GM21786 (cell line): ENCODE measurements around the gene AGPAT3.

Source experiments
- ATAC-seq: cut with Tn5 transposase; IDR thresholded peaks from one replicate; pipeline ENCODE4 v1.9.1; 2021; ENCODE audit not compliant: unreplicated experiment

AGPAT3 gene

GRCh38 chr21:44013380-44014088, 148.5 kb downstream of the AGPAT3 start:
- no peak for ATAC-seq

DNA sequence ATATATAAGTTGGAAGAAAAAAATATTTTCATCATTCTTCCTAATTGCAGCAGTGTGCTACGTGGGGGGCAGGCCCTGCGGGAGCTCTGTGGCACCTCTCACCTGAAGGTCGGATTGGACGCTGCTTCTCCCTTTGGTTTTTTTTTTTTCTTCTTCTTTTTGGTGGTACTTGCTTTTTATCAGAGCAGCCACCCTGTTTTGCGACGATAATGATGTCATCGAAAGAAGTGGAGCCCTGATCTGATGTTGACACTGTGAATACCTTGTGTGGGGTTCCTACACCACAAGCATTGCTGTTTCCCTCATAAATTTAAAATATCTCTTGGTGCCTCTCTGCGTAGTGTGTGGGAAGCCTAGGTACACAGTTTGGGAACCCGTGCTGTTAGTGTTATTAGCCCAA, 152.6 kb downstream of the AGPAT3 start:
- no peak for ATAC-seq

- ATAC-seq = no peak
Observed at GRCh38 chr21:44018127-44018526, 153.1 kb downstream of the AGPAT3 start.

DNA sequence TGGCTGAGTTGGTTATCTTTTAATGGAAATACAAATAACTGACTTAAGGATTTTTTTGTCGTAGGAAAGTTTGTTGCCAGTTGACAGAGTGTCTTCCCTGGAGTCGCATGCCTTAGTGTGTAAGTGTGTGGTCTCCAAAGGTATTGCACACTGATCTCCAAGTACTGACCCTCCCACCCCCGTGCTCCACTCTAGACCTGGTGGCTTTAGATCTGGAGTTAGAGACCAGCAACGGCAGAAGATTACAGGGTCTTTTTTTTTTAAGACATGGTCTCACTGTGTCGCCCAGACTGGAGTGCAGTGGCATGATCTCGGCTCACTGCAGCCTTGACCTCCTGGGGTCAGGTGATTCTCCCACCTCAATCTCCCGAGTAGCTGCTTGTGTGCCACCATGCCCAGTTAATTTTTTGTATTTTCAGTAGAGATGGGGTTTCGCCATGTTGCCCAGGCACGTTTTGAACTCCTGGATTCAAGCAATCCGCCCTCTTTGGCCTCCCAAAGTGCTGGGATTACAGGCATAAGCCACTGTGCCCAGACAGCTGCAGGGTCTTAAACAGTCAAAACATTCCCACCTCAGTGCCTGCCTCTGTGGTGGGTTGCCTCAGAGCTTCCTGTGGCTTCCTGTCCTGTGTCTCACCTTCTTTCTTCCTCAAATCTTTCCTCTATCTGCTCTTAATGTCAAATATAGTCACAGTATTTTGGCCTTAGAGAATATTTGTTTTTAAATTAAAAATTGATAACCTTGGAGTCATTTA, 154.0 kb downstream of the AGPAT3 start:
- no peak for ATAC-seq

GRCh38 chr21:44019568-44019958, 154.5 kb downstream of the AGPAT3 start:
- ATAC-seq = no peak

DNA sequence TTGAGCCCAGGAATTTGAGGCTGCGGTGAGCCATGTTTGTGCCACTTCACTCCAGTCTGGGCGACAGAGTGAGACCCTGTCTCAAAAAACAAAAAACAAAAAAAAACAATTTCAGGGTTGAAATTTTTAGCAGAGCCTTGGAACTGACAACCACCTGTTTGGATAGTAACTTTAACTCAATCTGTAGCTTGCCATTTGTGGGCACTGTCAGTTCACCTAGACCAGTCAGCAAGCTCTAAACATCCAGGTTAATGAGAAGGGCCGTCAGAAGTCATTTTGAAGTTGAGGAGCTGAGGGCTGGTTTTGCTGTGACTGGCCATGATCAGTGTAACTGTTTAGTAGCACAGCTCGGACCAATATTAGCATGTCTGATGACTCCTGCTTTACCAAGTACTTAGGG, 155.5 kb downstream of the AGPAT3 start:
- ATAC-seq = no peak

GRCh38 chr21:44021064-44021463, 156.0 kb downstream of the AGPAT3 start:
- ATAC-seq = no peak

- ATAC-seq = no peak
Observed at GRCh38 chr21:44024257-44024656, 159.2 kb downstream of the AGPAT3 start.

DNA sequence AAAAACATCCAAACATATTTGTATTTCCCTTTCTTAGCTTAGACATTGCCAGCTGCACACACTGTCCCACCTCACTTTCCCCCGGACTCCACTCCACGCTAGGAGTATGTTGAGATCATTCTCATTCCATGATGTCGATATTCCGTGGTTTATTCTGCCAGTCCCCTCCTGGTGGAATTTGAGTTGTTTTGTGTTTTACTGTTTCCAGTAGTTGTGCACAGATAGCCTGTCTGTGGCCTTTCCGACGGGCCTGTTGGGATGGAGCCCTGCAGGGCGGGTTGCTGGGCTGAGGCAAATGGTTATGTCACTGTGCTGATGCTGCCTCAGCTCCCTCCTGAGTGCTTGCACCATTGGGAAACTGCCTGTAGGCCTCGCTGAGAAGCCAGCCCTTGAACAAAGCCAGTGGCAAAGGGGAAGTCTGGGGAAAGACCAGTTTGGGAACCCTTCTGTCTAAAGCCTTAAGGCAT, 159.9 kb downstream of the AGPAT3 start:
- ATAC-seq = no peak

- ATAC-seq = no peak
Observed at GRCh38 chr21:44027607-44028286, 162.7 kb downstream of the AGPAT3 start.

GRCh38 chr21:44028287-44028659, 163.2 kb downstream of the AGPAT3 start:
- ATAC-seq = no peak

DNA sequence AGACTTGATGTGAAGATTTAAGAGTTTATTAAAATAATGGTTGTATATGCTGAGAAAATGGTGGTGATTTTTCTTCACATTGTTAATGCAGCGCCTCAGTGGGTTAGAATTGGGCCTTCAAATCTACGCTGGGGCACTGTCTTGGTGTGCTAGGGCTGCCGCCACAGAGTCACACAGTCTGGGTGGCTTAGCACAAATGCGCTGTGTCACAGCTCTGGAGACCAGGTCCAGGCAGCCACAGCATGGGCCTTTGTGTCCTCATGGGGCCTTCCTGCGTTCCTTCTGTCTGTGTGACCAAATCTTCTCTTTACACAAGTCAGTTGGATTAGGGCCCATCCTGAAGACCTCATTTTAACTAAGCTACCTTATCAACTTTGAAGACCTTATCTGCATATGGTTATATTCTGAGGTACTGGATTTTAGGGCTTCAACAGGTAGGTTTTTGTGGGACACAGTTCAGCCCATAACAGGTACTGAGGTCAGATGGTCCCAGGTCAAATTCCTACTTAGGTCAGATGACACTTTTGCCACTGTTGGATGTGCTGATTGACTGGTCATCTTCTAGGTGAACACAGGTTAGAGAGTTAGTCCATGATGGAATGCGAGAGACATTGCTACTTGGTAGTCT, 164.6 kb downstream of the AGPAT3 start:
- ATAC-seq = no peak

DNA sequence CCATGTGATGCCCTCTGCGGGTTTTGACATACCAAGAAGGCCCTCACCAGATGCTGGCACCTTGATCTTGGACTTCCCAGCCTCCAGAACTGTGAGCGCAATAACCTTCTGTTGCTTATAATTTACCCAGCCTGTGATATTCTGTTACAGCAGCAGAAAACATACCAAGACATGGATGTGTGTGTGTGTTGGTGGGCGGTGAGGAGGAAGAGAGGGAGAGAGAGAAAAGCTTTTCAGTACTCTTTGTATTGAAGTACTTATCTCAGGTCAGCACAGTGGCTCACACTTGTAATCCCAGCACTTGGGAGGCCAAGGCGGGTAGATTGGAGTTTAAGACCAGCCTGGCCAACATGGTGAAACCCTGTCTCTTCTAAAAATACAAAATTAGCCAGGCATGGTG, 170.2 kb downstream of the AGPAT3 start:
- ATAC-seq = no peak
